Middle frontal gyrus (tissue), 1 donor: ENCODE results near the gene ROR1.

Experiments
- DNase-seq: peaks from one replicate; pipeline ENCODE4 v3.0.0-alpha.2; 2015; ENCODE audit warnings: low spot score; ENCODE audit errors: extremely low spot score

Gene ROR1

DNA sequence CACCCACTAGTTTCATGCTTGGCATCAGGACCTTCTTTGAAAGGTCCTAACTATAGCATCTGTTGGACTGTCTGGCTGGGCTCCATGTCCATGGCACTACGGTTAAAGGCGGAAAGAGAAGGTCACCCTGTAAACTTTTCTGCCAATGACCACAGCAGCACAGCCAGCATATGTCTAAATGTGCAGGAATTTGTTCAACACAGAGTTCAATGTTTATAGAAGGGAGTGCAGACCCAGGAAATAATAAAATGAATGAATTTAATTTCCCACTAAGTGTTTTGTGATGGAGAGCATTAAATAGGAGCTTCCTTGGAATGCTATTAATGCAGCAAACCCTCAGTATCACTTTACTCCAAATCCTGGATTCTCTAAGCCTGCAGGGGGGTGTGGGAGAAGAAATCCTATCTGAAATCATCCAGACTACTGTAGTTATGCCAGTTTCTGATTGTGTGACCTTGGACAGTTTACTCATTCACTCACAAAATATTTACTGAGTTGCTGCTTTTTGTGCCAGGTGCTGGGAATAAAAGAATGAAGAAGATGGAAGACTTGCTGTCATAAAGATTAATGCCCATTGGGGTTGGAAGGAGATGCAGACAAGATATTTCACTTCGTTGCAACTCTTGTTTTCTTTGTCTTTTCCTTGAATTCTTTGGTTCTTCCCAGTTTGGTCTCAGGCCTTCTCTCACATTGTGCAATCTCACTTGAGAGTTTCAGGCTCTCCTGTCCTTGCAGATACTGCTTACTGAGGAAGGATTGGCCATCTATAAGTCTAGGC, 195.0 kb downstream of the ROR1 start:
- DNase-seq = no peak

DNA sequence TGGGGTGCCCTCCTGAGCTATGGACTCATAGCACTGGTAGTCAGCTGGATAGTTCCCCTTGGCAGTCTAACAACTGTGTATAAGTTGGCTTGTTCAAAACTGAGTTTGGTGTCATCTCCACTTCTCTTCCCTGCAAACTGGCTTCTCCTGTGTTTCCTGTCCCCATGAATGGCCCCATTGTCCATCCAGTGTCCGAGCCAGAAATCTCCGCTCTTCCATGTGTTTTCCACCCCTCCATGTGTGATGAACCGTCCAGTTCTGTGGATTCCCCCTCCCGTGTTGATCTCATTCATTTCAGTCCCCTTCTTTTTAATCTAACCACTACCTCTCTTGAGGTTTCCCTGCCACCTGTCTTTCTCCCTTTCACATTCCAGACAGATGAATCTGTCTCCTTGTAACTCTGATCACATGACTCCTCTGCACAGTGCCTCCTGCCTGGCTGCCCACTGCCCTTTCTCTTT, 195.7 kb downstream of the ROR1 start:
- no peak for DNase-seq

DNA sequence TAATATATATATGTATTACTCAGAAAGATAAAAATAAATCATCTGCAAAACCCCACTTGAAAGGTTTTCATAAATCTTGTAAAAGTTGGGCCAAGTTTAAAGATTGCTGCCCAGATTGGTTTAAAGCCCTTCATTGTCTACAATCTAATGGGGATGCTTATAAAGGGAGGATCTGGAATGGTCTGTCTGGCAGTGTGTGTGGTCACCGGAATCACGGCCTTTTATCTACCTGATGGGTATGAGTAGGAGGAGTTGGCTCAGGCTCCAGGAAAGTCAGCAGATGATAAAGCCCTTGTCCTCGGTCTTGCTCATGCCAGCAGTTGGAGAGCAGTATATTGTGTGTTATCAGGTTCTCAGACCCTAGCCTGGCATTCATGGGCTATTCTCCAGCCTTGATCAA, 197.7 kb downstream of the ROR1 start:
- no peak for DNase-seq

DNA sequence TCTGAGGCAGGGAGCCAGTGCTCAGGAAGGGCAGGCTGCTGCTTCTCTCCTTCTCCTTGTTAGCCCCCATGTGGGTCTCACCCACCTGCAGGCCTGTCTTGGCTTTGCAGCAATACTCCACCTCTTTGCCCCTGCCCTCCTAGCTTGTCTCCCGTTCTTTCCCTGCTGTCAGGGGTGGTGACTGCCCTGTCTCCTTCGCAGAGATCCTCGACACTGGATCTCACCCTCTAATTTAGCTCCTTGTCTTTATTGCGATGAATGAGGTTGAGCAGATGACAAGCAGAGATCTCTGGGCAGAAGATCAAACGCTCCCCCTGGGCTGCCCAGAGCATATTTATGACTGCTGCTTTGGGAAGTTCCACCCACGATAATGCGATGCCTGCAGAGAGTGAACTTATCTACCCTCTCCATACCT, 199.2 kb downstream of the ROR1 start:
- DNase-seq = no peak

DNA sequence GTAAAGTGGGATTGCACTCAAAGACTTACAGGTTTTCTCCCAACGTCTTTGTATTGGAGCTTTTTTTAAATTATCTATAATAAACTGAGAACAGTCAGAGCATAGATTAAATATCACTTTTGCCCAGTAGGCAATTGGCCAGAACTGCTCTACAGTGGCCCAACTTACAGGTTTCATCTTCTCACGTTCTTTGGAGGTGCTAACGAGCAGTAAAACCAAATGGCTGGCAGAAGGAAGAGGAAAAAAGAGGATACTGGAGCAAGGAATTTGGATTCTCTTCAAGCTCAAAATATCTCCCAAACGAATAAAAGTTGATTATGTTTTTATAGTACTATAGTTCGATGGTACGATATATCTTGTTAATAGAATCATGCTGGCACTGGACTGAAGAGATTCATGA, 201.1 kb downstream of the ROR1 start:
- DNase-seq = no peak

DNA sequence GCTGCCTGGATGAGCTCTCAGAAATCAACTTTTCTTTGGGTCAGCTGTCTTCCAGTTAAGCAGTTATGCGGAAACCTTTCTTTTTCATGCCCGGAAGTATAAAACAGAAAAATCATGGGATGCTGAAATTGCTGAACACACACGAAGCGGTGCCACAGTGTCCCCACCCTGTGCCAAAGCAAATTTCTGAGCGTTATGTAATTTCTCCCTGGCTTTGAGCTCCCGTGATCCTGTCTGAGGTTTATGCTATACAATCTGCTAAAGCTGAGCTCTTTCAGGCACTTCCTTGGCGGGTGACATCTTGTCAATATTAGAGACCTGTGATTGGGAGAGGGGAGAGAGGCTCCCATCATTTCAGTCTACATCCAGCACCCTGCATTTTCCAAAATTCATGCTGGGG, 201.7 kb downstream of the ROR1 start:
- DNase-seq = no peak

DNA sequence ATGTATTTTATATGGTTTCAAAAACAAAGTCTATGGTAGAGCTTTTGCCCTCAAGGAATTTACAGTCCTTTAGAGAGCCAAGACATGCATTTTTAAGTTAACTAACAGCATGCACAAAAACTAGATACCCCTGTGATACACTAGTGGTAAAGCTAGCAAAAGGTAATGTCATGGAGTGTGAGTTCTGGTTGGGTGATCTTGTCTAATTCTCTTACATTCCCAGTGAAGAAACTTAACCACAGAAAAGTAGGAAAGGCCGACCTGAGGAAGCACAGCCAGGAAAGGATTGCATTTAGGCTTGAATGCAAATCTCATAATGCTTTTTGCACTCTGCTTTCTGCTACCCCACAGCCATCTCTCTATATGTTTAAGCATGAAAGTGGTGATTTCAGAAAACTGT, 202.2 kb downstream of the ROR1 start:
- no peak for DNase-seq

DNA sequence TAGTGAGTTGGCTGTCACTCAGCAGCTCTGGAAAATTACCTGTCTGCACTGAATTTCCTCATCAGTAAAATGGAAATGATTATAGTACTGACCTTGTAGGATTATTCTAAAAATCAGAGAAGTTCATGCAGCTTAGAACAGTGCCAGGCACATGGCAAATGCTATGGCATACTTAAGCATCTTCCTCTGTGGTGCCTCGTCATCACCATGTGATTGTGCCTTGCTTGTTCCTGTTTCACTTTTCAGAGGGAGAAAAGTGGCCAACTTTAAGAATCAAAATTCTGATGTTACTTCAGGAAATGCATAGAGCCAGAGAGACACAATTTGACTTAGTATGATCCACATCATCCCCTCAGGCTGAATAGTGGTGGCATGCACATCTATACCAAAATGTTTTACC, 203.6 kb downstream of the ROR1 start:
- DNase-seq = no peak

DNA sequence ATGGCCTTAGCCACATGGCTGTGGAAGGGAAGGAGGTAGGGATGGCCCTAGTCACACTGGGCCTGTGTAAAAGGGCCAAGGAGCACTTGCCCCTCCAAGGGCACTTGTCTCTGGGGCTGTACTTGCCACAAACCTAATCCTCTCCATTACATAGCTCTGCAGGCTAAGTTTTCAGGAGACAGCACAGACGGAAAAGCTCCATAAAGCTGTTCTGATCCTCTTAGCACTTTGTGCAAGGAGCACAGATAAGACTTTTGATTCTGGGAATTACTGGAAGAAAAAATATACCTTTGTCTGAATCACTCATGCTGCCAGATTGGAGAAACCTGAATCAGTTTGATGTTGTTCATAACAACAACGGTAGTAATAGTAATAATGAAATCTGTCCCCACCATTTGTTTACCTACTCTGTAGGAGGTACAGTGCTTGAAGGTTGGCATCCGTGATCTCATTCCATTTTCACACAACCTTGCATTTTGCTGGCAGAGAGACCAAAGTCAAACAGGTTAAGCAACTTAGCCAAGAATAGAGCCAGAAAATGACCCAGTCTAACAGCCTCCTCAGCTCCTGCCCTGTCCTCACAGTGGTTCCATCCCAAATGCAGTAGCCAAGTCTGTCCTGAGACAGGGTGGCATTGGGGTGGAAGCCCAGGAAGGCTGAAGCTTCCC, 207.1 kb downstream of the ROR1 start:
- DNase-seq = no peak

DNA sequence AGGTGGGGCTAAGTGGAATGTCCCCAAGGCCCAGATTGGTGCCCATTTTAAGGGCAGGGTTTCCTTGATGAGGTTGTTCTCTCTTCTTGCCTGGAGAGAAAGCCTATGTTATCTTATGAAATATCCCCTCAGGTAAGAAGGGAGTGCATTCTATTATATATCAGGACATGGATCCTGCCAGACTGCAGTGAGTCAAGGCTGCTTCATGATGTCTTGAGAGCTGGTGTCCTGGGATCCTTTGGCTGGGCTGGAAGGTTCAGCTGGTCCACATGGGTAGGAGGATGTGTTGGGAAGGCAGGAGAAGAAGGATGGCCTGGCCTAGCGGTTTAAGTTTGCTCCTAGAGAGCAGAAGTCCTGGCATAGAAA, 207.6 kb downstream of the ROR1 start:
- DNase-seq = no peak

DNA sequence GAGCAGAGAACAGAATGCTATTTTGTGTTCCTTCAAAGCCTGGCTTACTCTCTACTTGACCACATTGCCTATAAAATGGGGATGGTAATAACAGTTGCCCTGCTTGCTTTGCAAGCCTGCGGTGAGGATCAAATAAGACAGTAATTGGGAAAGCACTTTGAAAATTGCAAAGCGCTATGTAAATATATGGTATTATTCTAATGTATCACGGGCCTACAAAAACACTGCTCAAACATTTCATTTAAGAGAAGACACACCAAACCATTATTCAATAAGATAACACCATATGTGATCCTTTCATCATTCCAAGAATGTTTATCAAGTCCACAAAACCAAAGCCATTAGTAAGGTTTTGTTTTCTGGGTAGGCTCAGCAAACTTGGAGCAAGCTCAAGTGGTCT, 208.4 kb downstream of the ROR1 start:
- no peak for DNase-seq

DNA sequence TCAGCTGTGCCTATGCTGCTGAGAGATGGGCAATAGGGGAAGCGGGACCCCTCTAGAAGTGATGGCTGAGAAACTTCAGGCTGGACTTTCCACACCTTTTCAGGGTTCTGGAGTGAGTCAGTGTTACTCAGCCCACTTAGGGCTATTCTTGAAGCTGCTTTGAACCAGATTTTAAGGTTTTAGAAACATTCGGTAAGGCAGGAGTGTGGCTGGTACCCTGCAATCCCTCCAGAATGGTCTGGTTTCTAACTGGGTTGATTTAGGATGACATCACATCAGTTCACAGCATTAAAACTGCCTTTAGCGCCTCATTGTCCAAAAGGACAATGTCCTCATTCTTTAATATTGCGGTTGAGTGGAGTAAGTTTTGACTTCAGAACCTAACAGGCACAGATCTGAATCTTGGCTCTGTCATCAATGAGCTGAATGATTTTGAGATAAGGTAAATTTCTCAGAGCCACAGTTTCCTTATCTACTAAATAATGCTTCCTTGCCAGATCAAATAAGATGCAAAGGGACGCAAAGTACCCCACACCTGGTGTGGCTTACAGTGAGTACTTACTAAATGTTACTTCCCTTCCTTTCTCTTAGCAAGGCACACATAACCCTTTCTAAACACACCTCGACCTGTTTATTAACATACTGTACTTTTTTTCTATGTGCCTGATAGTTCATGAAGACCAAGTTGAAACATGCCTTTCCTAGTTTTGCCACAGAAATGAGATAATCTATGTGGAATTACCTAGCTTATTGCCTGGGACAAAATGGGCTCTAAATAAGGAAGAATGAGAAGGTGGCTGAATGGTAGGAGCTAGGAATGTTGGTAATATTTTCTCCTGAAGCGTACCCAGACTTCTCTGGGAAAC, 209.8 kb downstream of the ROR1 start:
- no peak for DNase-seq

DNA sequence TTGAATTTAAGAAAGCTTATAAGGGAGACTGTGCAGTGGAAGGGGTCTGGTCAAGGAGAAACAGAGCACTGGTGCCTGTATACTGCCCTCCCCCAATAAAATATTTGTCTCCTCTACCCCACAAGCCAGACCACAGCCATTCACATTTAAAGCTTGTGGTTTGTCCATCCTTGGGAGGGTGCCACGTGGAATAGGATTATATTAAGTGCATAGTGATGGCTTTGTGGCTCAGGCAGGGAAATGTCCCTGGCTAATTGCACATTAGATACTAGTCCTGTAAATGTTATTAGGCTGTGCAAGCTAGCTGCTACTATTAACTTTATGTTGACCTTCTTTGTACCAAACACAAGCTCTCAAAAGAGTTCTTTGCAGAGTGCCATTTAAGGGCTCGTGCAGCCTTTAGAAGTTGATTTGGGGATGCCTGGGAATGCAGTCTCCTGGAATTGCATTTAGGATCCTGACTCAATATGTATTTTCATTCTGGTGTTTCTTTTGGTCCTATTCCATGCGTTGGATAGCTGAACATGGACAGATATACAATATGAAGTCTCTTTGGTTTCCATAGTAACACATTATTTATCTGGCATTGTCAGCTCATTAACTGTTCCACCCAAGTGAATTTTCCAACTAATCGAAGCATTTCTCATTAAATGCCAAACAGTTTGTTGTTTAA, 210.6 kb downstream of the ROR1 start:
- no peak for DNase-seq

DNA sequence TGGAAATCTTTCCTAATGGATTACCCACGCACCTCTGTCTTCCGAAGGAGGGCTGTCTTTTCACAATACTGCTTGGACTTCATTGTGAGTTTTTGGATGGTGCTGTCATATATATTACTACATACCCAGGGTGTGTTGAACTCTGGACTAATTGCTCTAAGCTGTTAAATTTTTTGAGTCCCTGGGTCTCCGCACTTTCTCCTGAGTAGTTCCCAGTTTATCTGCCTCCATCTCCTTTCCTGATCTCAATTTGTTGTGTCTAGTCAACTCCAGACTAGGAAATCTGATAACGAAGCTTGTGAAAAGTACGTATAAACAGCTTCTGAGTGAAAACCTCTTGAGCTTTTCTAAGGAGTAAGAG, 211.1 kb downstream of the ROR1 start:
- DNase-seq = no peak

DNA sequence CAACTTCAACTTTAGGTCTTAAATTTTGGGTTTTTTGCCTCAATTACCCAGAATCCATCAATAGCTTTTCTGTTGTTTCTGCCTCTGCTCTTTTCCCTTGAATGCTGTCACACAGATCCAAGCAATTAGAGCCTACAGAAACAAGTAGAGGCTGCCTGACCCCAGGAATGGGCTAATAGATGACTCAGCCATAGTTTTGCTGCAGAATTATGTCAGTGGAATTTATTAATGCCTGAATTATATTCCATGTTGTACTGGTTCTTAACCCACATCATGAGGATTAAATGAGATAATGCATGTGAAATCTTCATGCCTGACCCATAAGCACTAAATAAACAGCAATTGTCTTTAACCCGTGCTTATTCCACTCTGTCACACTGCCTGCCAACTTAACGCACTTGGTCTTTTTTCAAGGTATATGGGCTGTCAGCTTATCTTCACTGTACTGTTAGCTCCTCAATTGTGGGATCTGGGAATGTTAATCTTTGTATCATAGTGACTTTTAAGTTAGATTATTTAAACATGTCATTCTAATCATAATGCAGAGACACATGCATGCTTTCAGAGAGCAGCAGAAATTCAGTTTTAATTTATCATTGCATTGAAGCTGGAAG, 213.3 kb downstream of the ROR1 start:
- no peak for DNase-seq

DNA sequence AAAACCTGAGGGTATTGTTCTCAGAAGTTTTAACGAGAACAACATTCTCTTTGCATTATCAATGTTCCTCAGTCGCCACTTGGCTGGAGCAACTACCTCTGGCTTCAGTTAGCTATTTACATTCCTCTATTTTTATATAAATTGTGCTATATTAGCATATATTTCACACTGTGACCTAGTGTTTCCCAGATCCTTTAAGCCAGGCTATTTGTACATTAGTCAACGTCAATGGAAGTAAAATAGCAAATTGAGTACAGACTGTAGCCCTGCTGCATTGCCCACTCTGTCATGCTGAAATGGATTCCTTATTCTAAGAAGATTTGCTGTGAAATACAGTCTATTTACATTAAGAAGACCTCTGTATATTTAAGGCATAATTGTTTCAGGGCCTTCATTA, 213.8 kb downstream of the ROR1 start:
- no peak for DNase-seq

DNA sequence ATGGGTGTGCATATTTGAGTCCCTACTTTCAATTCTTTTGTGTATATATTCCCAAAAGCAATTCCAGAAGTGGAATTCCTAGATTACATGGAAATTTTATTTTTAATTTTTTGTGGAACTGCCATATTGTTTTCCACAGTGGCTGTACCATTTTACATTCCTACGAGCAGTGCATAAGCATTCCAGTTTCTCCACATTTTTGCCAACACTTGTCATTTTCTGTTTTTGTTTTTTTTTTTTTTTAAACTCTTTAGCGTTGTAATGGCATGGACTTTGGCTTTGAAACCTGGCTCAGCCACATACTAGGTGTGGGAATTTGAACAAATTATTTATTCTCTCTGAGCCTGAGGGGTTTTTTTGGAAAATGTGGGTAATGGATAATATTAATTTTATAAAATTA, 215.1 kb downstream of the ROR1 start:
- DNase-seq = no peak

DNA sequence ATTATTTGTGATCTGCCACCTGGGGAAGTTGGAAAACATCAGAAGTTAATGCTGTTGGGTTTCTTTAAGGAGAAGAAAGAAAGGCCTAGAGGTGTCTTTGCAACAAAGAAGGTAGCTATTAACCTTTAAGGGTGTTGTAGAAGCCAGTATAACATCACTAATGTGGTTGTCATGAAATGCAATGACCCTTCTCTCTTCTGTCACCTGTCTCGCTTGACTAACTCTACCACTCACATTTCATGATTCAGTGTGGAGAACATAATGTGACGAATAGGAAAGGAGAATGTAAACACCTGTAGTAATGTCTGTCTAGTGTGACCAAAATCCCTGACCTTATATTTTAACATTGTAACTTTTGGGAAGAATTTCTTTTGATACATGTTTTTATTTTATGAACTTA, 217.9 kb downstream of the ROR1 start:
- DNase-seq = no peak

DNA sequence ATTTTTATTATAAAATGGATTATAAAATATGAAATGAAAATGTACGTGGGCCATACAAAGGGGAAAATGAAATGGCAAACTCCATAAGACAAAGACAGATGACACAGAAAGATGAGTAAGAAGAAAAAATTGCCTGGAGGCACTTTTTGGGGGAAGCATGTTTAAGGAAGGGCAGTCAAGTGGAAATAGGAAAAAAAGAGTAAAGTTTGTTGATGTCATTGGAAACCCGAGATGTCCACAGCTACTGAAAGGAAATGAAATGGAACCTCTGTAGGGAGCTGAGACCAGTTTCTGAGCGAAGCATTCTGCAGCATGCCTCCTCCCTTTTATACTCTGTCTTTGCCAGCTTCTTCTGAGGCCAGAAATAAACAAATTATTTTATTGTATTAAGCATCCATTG, 226.2 kb downstream of the ROR1 start:
- no peak for DNase-seq

DNA sequence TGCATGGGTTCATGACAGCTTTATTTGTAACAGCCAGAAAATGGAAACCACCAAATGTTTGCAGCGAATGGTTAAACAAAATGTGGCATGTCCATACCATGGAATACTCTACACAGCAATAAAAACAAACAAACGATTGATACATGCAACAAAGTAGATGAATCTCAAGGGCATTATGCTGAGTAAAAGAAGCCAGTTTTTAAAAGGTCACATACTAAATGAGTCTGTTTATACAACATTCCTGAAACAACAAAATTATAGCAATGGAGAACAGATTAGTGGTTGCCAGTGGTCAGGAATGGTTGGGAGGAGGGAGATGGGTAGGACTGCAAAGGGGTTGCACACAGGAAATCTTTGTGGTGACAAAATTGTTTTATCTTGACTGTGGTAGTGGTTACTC, 227.2 kb downstream of the ROR1 start:
- no peak for DNase-seq

DNA sequence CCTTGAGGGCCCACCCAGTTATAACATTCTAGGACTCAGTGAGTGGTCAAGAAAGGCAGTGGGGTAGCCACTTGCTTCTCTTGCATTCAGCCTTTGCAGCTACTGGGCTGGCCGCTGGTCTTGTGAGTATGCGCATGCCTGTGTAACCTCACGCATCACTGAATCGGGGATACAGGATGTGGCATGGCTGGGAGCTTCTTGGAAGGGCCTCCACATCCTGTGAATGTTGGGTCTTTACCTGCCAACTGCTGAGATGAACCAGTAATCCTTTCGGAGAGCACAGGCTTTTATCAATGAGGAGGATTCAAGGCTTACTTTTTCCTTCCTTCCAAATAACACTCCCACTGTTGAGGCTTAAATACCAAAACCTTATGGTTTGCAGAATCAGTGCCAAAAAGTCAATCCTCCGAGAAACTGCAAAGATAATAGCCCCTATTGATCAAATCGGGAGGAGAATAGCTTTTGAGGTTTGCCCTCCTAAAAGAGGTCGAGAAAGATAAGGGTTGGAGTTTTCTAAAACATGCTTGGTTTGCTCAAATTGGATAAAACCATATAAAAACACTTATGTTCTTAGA, 230.7 kb downstream of the ROR1 start:
- DNase-seq = no peak
